SK-N-SH treated with all-trans-retinoic acid at 6 μM for 48 hours (cell line): Measurements from ENCODE around the gene TAF12.

Experiments used
- ATAC-seq: fragments of 200-7000 bp; cut with Tn5 transposase; 3 replicates; pipeline ENCODE4 v1.9.1; 2020; ENCODE audit warnings: mild to moderate bottlenecking, moderate library complexity
- ARNTL ChIP-seq: fragments of 450-650 bp; formaldehyde crosslinking; IDR thresholded peaks from 2 replicates; pipeline ENCODE4 v1.5.0; 2020; ENCODE audit warnings: low read depth, mild to moderate bottlenecking, moderate library complexity, borderline replicate concordance
- BACH2 ChIP-seq: fragments of 250-450 bp; sonication (Bioruptor Pico); IDR thresholded peaks from 2 replicates; pipeline ENCODE4 v1.9.0; 2021; ENCODE audit warnings: mild to moderate bottlenecking, borderline replicate concordance
- CSDC2 ChIP-seq: fragments of 250-450 bp; sonication (Bioruptor Pico); IDR thresholded peaks from 2 replicates; pipeline ENCODE4 v1.5.0; 2020; ENCODE audit warnings: mild to moderate bottlenecking, moderate library complexity
- ESRRG ChIP-seq: fragments of 250-450 bp; sonication (Bioruptor Pico); IDR thresholded peaks from 2 replicates; pipeline ENCODE4 v1.6.1; 2021; ENCODE audit warnings: mild to moderate bottlenecking
- GLIS3 ChIP-seq: fragments of 250-450 bp; sonication (Bioruptor Pico); IDR thresholded peaks from 2 replicates; pipeline ENCODE4 v1.5.0; 2020; ENCODE audit warnings: mild to moderate bottlenecking, moderate library complexity
- ISL1 ChIP-seq: fragments of 250-450 bp; sonication (Bioruptor Pico); IDR thresholded peaks from 2 replicates; pipeline ENCODE4 v2.1.2; 2022; ENCODE audit warnings: mild to moderate bottlenecking, moderate library complexity
- PPARA ChIP-seq: fragments of 250-450 bp; sonication (Bioruptor Pico); IDR thresholded peaks from 2 replicates; pipeline ENCODE4 v1.5.0; 2020; ENCODE audit warnings: mild to moderate bottlenecking, borderline replicate concordance
- RARB ChIP-seq: fragments of 250-450 bp; sonication (Bioruptor Pico); IDR thresholded peaks from 2 replicates; pipeline ENCODE4 v1.8.0; 2021; ENCODE audit warnings: mild to moderate bottlenecking, moderate library complexity
- SNAI2 ChIP-seq: fragments of 250-450 bp; sonication (Bioruptor Pico); IDR thresholded peaks from 2 replicates; pipeline ENCODE4 v1.5.0; 2020; ENCODE audit warnings: mild to moderate bottlenecking, moderate library complexity
- TOX ChIP-seq: fragments of 250-450 bp; sonication (Bioruptor Pico); IDR thresholded peaks from 2 replicates; pipeline ENCODE4 v1.8.0; 2021; ENCODE audit warnings: mild to moderate bottlenecking, moderate library complexity, borderline replicate concordance
- ZC3H10 ChIP-seq: fragments of 250-450 bp; sonication (Bioruptor Pico); IDR thresholded peaks from 2 replicates; pipeline ENCODE4 v1.5.1; 2021; ENCODE audit warnings: mild to moderate bottlenecking, moderate library complexity
- ZFP3 ChIP-seq: fragments of 250-450 bp; sonication (Bioruptor Pico); IDR thresholded peaks from 2 replicates; pipeline ENCODE4 v1.5.0; 2020; ENCODE audit warnings: mild to moderate bottlenecking, moderate library complexity
- ZFP30 ChIP-seq: fragments of 450-650 bp; formaldehyde crosslinking; IDR thresholded peaks from 2 replicates; pipeline ENCODE4 v1.5.0; 2022; ENCODE audit warnings: mild to moderate bottlenecking, moderate library complexity
- ZNF565 ChIP-seq: fragments of 450-650 bp; formaldehyde crosslinking; conservative IDR thresholded peaks from 2 replicates; pipeline ENCODE4 v1.5.0; 2020; ENCODE audit warnings: low read depth, mild to moderate bottlenecking, moderate library complexity
- ZNF70 ChIP-seq: fragments of 450-650 bp; formaldehyde crosslinking; IDR thresholded peaks from 2 replicates; pipeline ENCODE4 v1.5.0; 2020; ENCODE audit warnings: mild to moderate bottlenecking, moderate library complexity
- ZNF8 ChIP-seq: fragments of 450-650 bp; formaldehyde crosslinking; IDR thresholded peaks from 2 replicates; pipeline ENCODE4 v1.5.0; 2020; ENCODE audit warnings: mild to moderate bottlenecking, moderate library complexity
- TF ChIP-seq, protein P1 (sequence below): fragments of 250-450 bp; sonication (Bioruptor Pico); IDR thresholded peaks from 2 replicates; pipeline ENCODE4 v1.5.1; 2021; ENCODE audit warnings: mild to moderate bottlenecking, moderate library complexity
- TF ChIP-seq, protein P2 (sequence below): fragments of 250-450 bp; sonication (Bioruptor Pico); IDR thresholded peaks from 2 replicates; pipeline ENCODE4 v1.8.0; 2021; ENCODE audit warnings: low read depth, mild to moderate bottlenecking, moderate library complexity, borderline replicate concordance
- TF ChIP-seq, protein P3 (sequence below): fragments of 250-450 bp; sonication (Bioruptor Pico); IDR thresholded peaks from 2 replicates; pipeline ENCODE4 v1.5.0; 2020; ENCODE audit warnings: mild to moderate bottlenecking, moderate library complexity
- TF ChIP-seq, protein P4 (sequence below): fragments of 250-450 bp; sonication (Bioruptor Pico); IDR thresholded peaks from 2 replicates; pipeline ENCODE4 v1.5.1; 2020; ENCODE audit warnings: low read depth, mild to moderate bottlenecking, moderate library complexity
- TF ChIP-seq, protein P5 (sequence below): fragments of 250-450 bp; sonication (Bioruptor Pico); IDR thresholded peaks from 2 replicates; pipeline ENCODE4 v1.8.0; 2020; ENCODE audit warnings: mild to moderate bottlenecking, moderate library complexity, borderline replicate concordance

Gene TAF12

DNA sequence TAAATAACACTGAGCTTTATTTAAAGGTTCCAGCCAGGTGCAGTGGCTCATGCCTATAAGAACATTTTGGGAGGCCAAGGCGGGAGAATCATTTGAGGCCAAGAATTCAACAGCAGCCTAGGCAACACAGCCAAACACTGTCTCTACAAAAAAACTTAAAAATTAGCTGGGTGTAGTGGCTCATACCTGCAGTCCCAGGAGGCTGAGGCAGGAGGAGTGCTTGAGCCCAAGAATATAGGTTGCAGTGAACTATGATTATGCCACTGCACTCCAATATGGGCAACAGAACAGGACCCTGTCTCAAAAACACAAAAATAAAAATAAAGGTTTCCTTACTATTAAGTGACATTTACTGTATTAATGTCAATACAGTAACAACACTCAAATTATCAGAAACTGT is 2.1 kb downstream of the TAF12 start:
- TF ChIP-seq, protein P1, sequence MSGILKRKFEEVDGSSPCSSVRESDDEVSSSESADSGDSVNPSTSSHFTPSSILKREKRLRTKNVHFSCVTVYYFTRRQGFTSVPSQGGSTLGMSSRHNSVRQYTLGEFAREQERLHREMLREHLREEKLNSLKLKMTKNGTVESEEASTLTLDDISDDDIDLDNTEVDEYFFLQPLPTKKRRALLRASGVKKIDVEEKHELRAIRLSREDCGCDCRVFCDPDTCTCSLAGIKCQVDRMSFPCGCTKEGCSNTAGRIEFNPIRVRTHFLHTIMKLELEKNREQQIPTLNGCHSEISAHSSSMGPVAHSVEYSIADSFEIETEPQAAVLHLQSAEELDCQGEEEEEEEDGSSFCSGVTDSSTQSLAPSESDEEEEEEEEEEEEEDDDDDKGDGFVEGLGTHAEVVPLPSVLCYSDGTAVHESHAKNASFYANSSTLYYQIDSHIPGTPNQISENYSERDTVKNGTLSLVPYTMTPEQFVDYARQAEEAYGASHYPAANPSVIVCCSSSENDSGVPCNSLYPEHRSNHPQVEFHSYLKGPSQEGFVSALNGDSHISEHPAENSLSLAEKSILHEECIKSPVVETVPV = no peak
- TF ChIP-seq PPARA (CRISPR knock-in tag) = no peak
- TF ChIP-seq TOX (CRISPR knock-in tag) = no peak
- no peak for TF ChIP-seq CSDC2 (CRISPR knock-in tag)
- no peak for TF ChIP-seq BACH2 (CRISPR knock-in tag)
- no peak for TF ChIP-seq RARB
- TF ChIP-seq ZNF565 = no peak
- ATAC-seq = peak; percentile 19; the same call in 2 of the 3 replicates

DNA sequence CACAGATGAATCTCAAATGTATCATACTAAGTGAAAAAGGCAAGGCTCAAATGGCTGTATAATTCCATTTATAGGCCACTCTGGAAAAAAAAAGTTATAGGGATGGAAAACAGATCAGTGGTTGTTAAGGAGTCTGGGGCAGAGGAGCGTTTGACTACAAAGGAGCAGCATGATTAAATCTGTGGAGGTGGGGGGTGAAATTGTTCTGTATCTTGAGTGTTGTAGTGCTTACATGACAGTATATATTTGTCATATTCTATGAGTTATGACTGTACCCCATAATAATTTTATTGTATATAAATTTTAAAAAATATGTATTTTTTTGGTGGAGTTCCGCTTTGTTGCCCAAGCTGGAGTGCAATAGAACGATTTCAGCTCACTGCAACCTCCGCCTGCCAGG is 10.3 kb downstream of the TAF12 start:
- TF ChIP-seq ESRRG (no peak), SNAI2 (no peak), ZFP3 (CRISPR knock-in tag) (no peak), ZNF70 (CRISPR knock-in tag) (no peak), ARNTL (no peak), CSDC2 (CRISPR knock-in tag) (no peak), ZC3H10 (CRISPR knock-in tag) (no peak), TOX (CRISPR knock-in tag) (no peak)
- TF ChIP-seq, protein P2, sequence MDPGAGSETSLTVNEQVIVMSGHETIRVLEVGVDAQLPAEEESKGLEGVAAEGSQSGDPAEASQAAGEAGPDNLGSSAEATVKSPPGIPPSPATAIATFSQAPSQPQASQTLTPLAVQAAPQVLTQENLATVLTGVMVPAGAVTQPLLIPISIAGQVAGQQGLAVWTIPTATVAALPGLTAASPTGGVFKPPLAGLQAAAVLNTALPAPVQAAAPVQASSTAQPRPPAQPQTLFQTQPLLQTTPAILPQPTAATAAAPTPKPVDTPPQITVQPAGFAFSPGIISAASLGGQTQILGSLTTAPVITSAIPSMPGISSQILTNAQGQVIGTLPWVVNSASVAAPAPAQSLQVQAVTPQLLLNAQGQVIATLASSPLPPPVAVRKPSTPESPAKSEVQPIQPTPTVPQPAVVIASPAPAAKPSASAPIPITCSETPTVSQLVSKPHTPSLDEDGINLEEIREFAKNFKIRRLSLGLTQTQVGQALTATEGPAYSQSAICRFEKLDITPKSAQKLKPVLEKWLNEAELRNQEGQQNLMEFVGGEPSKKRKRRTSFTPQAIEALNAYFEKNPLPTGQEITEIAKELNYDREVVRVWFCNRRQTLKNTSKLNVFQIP (CRISPR knock-in tag) = no peak
- TF ChIP-seq, protein P1 = no peak
- TF ChIP-seq, all 23 proteins: peak for 0
- ATAC-seq = no peak

DNA sequence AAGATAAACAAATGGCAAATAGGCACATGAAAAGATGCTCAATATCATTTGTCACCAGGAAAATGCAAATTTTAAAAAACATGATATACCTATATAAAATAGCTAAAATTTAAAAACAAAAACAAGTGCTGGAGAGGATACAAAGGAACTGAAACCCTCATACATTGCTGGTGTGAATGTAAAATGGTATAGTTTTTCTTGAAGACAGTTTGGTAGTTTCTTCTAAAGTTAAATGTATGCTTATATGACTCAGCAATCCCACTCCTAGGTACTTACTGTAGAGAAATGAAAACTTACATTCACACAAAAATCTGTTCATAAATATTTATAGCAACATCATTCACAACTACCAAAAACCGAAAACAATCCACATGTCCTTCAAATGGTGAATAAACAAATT is 11.2 kb downstream of the TAF12 start:
- ATAC-seq = no peak
- peak; percentile 81; the same call in 1 of the 2 replicates for TF ChIP-seq ZNF8 (CRISPR knock-in tag)
- TF ChIP-seq PPARA (CRISPR knock-in tag) = no peak

DNA sequence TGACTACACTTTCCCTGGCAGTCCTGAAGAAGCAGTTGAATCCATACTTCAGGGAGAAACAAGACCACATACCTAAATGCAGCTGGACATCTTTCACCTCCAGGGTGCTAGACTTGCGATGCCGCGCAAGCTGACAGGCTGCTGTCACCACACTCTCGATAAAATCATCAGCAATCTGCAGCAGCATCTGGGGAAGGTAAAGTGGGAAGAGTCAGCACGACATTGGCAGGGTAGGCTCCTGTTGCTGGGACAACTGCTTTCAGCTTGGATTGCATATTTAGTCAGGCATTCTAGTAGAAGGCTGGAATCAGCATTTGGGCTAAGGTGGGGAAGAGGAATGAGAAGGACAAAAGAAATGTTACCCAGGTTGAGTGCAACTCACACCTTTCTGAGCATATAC is 29.7 kb downstream of the TAF12 start:
- no peak for ATAC-seq
- TF ChIP-seq ZFP30 (CRISPR knock-in tag) (no peak), ZNF70 (CRISPR knock-in tag) (no peak)
- TF ChIP-seq, protein P1 = no peak
- TF ChIP-seq, all 23 proteins: peak for 0

DNA sequence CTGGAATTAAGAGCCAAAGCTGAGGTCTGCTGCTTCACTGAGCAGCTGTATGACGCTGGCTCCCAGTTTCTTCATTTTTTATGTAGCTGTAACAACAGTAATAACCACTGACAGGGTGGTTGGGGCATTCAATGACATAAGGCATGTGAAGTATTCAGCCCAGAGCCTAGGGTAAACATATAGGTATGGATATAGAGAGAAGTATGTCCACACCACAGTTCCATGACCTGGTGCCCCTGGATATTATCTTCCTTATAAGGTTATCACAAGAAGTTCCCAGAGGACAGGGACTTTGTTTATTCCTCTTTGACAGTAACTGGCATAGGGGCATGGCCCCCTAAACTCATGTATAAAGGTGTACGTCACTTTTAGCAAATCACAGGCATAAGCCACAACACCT is 36.1 kb downstream of the TAF12 start:
- no peak for ATAC-seq
- no peak for TF ChIP-seq PPARA (CRISPR knock-in tag)
- TF ChIP-seq GLIS3 (CRISPR knock-in tag) = no peak
- TF ChIP-seq, protein P3, sequence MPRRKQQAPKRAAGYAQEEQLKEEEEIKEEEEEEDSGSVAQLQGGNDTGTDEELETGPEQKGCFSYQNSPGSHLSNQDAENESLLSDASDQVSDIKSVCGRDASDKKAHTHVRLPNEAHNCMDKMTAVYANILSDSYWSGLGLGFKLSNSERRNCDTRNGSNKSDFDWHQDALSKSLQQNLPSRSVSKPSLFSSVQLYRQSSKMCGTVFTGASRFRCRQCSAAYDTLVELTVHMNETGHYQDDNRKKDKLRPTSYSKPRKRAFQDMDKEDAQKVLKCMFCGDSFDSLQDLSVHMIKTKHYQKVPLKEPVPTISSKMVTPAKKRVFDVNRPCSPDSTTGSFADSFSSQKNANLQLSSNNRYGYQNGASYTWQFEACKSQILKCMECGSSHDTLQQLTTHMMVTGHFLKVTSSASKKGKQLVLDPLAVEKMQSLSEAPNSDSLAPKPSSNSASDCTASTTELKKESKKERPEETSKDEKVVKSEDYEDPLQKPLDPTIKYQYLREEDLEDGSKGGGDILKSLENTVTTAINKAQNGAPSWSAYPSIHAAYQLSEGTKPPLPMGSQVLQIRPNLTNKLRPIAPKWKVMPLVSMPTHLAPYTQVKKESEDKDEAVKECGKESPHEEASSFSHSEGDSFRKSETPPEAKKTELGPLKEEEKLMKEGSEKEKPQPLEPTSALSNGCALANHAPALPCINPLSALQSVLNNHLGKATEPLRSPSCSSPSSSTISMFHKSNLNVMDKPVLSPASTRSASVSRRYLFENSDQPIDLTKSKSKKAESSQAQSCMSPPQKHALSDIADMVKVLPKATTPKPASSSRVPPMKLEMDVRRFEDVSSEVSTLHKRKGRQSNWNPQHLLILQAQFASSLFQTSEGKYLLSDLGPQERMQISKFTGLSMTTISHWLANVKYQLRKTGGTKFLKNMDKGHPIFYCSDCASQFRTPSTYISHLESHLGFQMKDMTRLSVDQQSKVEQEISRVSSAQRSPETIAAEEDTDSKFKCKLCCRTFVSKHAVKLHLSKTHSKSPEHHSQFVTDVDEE (CRISPR knock-in tag) = no peak
- no peak for TF ChIP-seq TOX (CRISPR knock-in tag)
- TF ChIP-seq SNAI2 = no peak
- TF ChIP-seq ISL1 (CRISPR knock-in tag) = no peak
- TF ChIP-seq, protein P2 (CRISPR knock-in tag) = no peak
- no peak for TF ChIP-seq BACH2 (CRISPR knock-in tag)
- TF ChIP-seq, protein P4, sequence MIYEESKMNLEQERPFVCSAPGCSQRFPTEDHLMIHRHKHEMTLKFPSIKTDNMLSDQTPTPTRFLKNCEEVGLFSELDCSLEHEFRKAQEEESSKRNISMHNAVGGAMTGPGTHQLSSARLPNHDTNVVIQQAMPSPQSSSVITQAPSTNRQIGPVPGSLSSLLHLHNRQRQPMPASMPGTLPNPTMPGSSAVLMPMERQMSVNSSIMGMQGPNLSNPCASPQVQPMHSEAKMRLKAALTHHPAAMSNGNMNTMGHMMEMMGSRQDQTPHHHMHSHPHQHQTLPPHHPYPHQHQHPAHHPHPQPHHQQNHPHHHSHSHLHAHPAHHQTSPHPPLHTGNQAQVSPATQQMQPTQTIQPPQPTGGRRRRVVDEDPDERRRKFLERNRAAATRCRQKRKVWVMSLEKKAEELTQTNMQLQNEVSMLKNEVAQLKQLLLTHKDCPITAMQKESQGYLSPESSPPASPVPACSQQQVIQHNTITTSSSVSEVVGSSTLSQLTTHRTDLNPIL (CRISPR knock-in tag) = no peak
- TF ChIP-seq ARNTL = no peak
- TF ChIP-seq, protein P5, sequence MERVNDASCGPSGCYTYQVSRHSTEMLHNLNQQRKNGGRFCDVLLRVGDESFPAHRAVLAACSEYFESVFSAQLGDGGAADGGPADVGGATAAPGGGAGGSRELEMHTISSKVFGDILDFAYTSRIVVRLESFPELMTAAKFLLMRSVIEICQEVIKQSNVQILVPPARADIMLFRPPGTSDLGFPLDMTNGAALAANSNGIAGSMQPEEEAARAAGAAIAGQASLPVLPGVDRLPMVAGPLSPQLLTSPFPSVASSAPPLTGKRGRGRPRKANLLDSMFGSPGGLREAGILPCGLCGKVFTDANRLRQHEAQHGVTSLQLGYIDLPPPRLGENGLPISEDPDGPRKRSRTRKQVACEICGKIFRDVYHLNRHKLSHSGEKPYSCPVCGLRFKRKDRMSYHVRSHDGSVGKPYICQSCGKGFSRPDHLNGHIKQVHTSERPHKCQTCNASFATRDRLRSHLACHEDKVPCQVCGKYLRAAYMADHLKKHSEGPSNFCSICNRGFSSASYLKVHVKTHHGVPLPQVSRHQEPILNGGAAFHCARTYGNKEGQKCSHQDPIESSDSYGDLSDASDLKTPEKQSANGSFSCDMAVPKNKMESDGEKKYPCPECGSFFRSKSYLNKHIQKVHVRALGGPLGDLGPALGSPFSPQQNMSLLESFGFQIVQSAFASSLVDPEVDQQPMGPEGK (CRISPR knock-in tag) = no peak
- no peak for TF ChIP-seq ZNF8 (CRISPR knock-in tag)
